NCI-H146 (cell line): ENCODE measurements around the gene RARA.
A peak's percentile ranks its signal among the peaks of the same experiment; 100 is the strongest.
"Not testable (repeated sequence)": the region's sequence is repeated elsewhere in the genome, so short reads cannot be mapped to it uniquely, and the experiment has no call there.

Source experiments
- DNase-seq: peaks from one replicate; lab custom pipeline; 2025; lab: John Stamatoyannopoulos, UW

The RARA gene

GRCh38 chr17:40374821-40375498 lies 66.0 kb downstream of the RARA start:
- no peak for DNase-seq

- DNase-seq: not testable (repeated sequence)
Measured at GRCh38 chr17:40375786-40376185, 66.8 kb downstream of the RARA start.

DNA sequence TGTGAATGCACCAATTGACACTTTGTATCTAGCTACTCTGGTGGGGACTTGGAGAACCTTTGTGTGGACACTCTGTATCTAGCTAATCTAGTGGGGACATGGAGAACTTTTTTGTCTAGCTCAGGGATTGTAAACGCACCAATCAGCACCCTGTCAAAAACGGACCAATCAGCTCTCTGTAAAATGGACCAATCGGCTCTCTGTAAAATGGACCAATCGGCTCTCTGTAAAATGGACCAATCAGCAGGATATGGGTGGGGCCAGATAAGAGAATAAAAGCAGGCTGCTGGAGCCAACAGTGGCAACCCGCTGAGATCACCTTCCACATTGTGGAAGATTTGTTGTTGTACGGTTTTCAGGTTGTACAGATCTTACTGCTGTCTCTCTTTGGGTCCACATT lies 67.6 kb downstream of the RARA start:
- not testable (repeated sequence) for DNase-seq

- DNase-seq: no peak
Measured at GRCh38 chr17:40377832-40378231, 68.9 kb downstream of the RARA start.

- DNase-seq: no peak
Measured at GRCh38 chr17:40378966-40379365, 70.0 kb downstream of the RARA start.

DNA sequence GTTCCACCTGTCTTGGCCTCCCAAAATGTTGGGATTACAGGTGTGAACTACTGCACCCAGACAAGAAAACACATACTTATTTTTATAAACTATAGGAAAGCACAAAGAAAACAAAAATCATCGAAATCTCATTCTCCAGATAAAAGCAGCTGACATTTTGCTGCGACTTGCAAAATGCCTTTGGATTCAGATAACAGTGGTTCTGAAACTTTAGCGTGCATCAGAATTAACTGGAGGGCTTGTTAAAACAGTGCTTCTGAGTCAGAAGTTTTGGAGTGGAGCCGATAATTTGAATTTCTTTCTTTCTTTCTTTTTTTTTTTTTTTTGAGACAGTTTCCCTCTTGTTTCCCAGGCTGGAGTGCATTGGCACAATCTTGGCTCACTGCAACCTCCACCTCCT lies 73.3 kb downstream of the RARA start:
- no peak for DNase-seq

GRCh38 chr17:40386555-40386954 lies 77.6 kb downstream of the RARA start:
- not testable (repeated sequence) for DNase-seq

DNA sequence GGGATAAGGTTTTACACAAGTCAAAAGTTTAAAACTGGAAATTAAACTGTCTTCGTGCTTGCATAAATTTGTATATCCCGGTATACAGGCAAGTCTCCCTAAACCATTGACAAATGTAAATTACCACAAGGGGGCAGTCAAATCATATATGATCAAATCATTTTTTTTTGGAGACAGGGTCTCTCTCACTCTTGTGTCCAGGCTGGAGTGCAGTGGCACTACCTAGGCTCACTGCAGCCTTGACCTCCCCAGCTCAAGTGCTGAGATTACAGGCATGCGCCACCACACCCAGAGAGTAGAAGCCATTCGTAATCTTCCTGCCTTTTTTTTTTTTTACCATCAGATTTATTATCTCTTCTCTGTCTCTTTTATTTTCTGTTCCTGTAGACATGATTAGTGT lies 90.2 kb downstream of the RARA start:
- DNase-seq: peak; percentile 52

GRCh38 chr17:40402668-40403067 lies 93.7 kb downstream of the RARA start:
- no peak for DNase-seq

DNA sequence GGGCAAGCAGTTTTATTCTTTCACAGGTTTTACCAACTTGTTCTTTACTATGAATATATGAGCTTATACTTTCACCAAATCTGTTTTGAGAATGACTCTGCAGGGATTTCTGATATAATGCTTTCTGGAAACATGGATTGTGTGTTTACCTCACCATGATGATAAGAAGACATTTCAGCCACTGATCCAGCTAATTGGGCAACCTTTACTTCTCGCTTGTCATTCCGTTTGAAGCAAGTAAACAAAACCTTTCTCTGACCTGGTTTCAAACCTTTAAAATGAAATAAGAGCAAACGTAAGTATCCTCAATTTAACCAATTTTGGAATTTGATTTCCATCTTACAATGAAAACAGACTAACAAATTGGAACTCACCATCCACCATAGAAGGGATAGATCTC lies 95.0 kb downstream of the RARA start:
- no peak for DNase-seq
